Endothelial cell of umbilical vein (primary cell): ENCODE measurements around the gene PRC1. TPM values are rescaled to one million over a fixed set of nuclear protein-coding genes. Genes with fewer than 3 reads are reported as not detected.

Experiments used
- BruUV-seq: library from RNA; stranded (reverse); fragments of 400-500 nt; replicated peaks from 2 replicates; lab custom pipeline; 2021; lab: Mats Ljungman, UMichigan
- CTCF ChIA-PET: fragments of 300-600, 350-600 bp; sonication (Branson Sonifier 250); formaldehyde crosslinking; loops from one replicate; lab custom pipeline; 2021; ENCODE audit warnings: antibody characterized with exemption, inconsistent platforms; lab: Charles Lee
- POLR2A ChIA-PET: fragments of 300-600, 350-600 bp; sonication (Branson Sonifier 250); formaldehyde crosslinking; loops from one replicate; lab custom pipeline; 2021; ENCODE audit warnings: antibody characterized with exemption, inconsistent platforms; lab: Charles Lee
- DNase-seq: peaks from one replicate; pipeline ENCODE4 v3.0.0-alpha.2; 2011; ENCODE audit warnings: low read depth, low spot score
- FAIRE-seq: peaks from 2 replicates; lab custom pipeline; 2011; peaks lifted over from hg19 to GRCh38; lab: Jason Lieb, UNC
- H2AFZ ChIP-seq: 2 replicates; pipeline ENCODE4 v1.6.0; 2012; ENCODE audit warnings: low read depth, low read length, control low read depth, inconsistent platforms
- H3K27ac ChIP-seq: 2 replicates; pipeline ENCODE4 v1.5.1; 2011; ENCODE audit warnings: low read depth, mild to moderate bottlenecking, control low read depth, low read length, moderate library complexity; ENCODE audit not compliant: insufficient read depth
- H3K27me3 ChIP-seq, 2 experiments: 2 replicates each; pipeline versions ENCODE4 v1.6.0 to v1.6.1; 2011; ENCODE audit warnings: low read length in 2 of 2, mixed read lengths in 1 of 2; ENCODE audit not compliant: control insufficient read depth in 2 of 2, insufficient read depth in 2 of 2
- H3K36me3 ChIP-seq, 2 experiments: 2 replicates in 1 of 2; 3 replicates in 1 of 2; pipeline ENCODE4 v1.5.1; 2011; ENCODE audit warnings: low read length in 2 of 2, mild to moderate bottlenecking in 1 of 2, moderate library complexity in 1 of 2; ENCODE audit not compliant: control insufficient read depth in 2 of 2, insufficient read depth in 2 of 2; ENCODE audit errors: extremely low read depth in 1 of 2
- H3K4me1 ChIP-seq: 3 replicates; pipeline ENCODE4 v1.5.1; 2011; ENCODE audit warnings: mild to moderate bottlenecking, low read length; ENCODE audit not compliant: control insufficient read depth, insufficient read depth; ENCODE audit errors: extremely low read depth
- H3K4me2 ChIP-seq: 2 replicates; pipeline ENCODE4 v1.6.1; 2011; ENCODE audit warnings: low read length, control low read depth, mixed read lengths; ENCODE audit not compliant: insufficient read depth
- H3K4me3 ChIP-seq, 3 experiments: fragments of 200-600 bp in 1 of 3; sonication (generic), shearing (Covaris generic) in 1 of 3; replicated peaks in 1 of 3; 2 replicates each; pipeline ENCODE4 v1.5.1; 2011 to 2016; ENCODE audit warnings: control low read depth in 3 of 3, low read length in 3 of 3, mild to moderate bottlenecking in 2 of 3, inconsistent platforms in 1 of 3, low read depth in 1 of 3, moderate library complexity in 1 of 3; ENCODE audit not compliant: insufficient read depth in 1 of 3
- H3K79me2 ChIP-seq: 2 replicates; pipeline ENCODE4 v1.6.0; 2012; ENCODE audit warnings: low read length, inconsistent platforms; ENCODE audit not compliant: control insufficient read depth, insufficient read depth
- H3K9ac ChIP-seq: replicated peaks from 2 replicates; pipeline ENCODE3; 2011; ENCODE audit warnings: low read length, control low read depth; ENCODE audit not compliant: insufficient read depth; ENCODE audit errors: extremely low read depth
- H3K9me1 ChIP-seq: replicated peaks from 3 replicates; pipeline ENCODE4 v1.6.0; 2011; ENCODE audit warnings: mild to moderate bottlenecking, low read length; ENCODE audit not compliant: control insufficient read depth, insufficient read depth; ENCODE audit errors: extremely low read depth
- H3K9me3 ChIP-seq: replicated peaks from 2 replicates; pipeline ENCODE4 v1.5.1; 2012; ENCODE audit warnings: low read length, inconsistent platforms; ENCODE audit not compliant: control insufficient read depth, insufficient read depth
- H4K20me1 ChIP-seq: replicated peaks from 2 replicates; pipeline ENCODE3; 2011; ENCODE audit warnings: mild to moderate bottlenecking, low read length; ENCODE audit not compliant: control insufficient read depth, insufficient read depth; ENCODE audit errors: extremely low read depth
- EZH2 ChIP-seq: IDR thresholded peaks from 2 replicates; pipeline ENCODE4 v1.6.1; 2012; ENCODE audit warnings: borderline replicate concordance, low read depth, mild to moderate bottlenecking, moderate library complexity, low read length, inconsistent platforms; ENCODE audit not compliant: severe bottlenecking
- FOS ChIP-seq: IDR thresholded peaks from 2 replicates; pipeline ENCODE4 v1.6.1; 2011; ENCODE audit warnings: mild to moderate bottlenecking, low read length, moderate library complexity, borderline replicate concordance; ENCODE audit not compliant: insufficient read depth
- GATA2 ChIP-seq: IDR thresholded peaks from 2 replicates; pipeline ENCODE4 v1.7.0; 2011; ENCODE audit warnings: low read depth, mild to moderate bottlenecking, moderate library complexity, mixed read lengths, low read length; ENCODE audit not compliant: insufficient read length, insufficient read depth
- JUN ChIP-seq: IDR thresholded peaks from 2 replicates; pipeline ENCODE4 v1.6.1; 2011; ENCODE audit warnings: borderline replicate concordance, low read depth; ENCODE audit not compliant: insufficient read length, insufficient read depth
- MAX ChIP-seq: IDR thresholded peaks from 2 replicates; pipeline ENCODE4 v1.6.1; 2011; ENCODE audit not compliant: insufficient read depth, insufficient read length
- MYC ChIP-seq: IDR thresholded peaks from one replicate; pipeline ENCODE4 v1.6.1; 2011; ENCODE audit warnings: mild to moderate bottlenecking, low read depth, low read length
- POLR2A ChIP-seq: IDR thresholded peaks from 2 replicates; pipeline ENCODE4 v1.6.1; 2012; ENCODE audit warnings: low read depth, mild to moderate bottlenecking, control low read depth, low read length
- POLR2AphosphoS5 ChIP-seq: IDR thresholded peaks from 2 replicates; pipeline ENCODE4 v1.6.1; 2012; ENCODE audit warnings: low read depth, mild to moderate bottlenecking, control low read depth, low read length, moderate library complexity; ENCODE audit not compliant: insufficient read depth
- dilution Hi-C: fragments of 300-500 bp; cut with MboI; formaldehyde crosslinking; loops from one replicate; pipeline ENCODE4 v1.15.0; 2019; ENCODE audit warnings: low sequenced_read_pairs; ENCODE audit not compliant: extremely low pct_ligation_motif_present
- intact Hi-C: fragments of 100-400 bp; cut with micrococcal nuclease; formaldehyde crosslinking; loops from one replicate; pipeline ENCODE4 v1.10.0; 2022
- polyA plus RNA-seq, 4 experiments: library from polyadenylated mRNA; depleted of rRNA in 3 of 4; stranded (reverse) in 3 of 4; unstranded in 1 of 4; fragments of >200 nt; gene quantifications; 2 replicates each; pipeline versions ENCODE4 v1.2.1 to v1.2.3, GENCODE V29; 2011 to 2012; ENCODE audit warnings: missing spikeins in 1 of 4
- total RNA-seq: library from RNA; stranded (reverse); gene quantifications from 2 replicates; pipeline ENCODE4 v1.2.3, GENCODE V29; 2021
- TF ChIP-seq, protein P1 (sequence below), 2 donors: IDR thresholded peaks; 1 replicate in 1 of 2; 2 replicates in 1 of 2; pipeline ENCODE4 v1.5.1; 2011; ENCODE audit warnings: low read length in 2 of 2, mild to moderate bottlenecking in 2 of 2, moderate library complexity in 2 of 2, control low read depth in 1 of 2, inconsistent platforms in 1 of 2, low read depth in 1 of 2; ENCODE audit not compliant: insufficient read depth in 1 of 2; ENCODE audit errors: extremely low read depth in 1 of 2

PRC1 gene
- total and polyA plus RNA-seq, 2 donors (not counting 3 experiments of a cell fraction or from before 2014, with no cell fraction given) = 171 to 280 TPM

- Histone ChIP-seq H3K4me1 (peaks cover 21% of the 10 kb centered on the region), H3K9me1 (no peaks in the 10 kb centered on the region), H2AFZ (no peak overlapping the region), H3K9me3 (no peaks in the 10 kb centered on the region), H3K27ac (no peak overlapping the region), H3K9ac (no peak overlapping the region), H3K4me3 (no peak overlapping the region), H3K79me2 (peaks cover 17% of the 10 kb centered on the region), H3K36me3 (peaks cover 14 to 35% of the 10 kb centered on the region in 2 experiments), H4K20me1 (no peaks in the 10 kb centered on the region), H3K27me3 (no peaks in the 10 kb centered on the region), H3K4me2 (no peak overlapping the region)
- DNase-seq (no peak), FAIRE-seq (no peak)
- ChIA-PET CTCF (no interaction called here), POLR2A (no interaction called here)
- dilution Hi-C loops = no loop called here
- intact Hi-C loops = no loop called here
- no TSS peak for BruUV-seq
- TF ChIP-seq, protein P1, sequence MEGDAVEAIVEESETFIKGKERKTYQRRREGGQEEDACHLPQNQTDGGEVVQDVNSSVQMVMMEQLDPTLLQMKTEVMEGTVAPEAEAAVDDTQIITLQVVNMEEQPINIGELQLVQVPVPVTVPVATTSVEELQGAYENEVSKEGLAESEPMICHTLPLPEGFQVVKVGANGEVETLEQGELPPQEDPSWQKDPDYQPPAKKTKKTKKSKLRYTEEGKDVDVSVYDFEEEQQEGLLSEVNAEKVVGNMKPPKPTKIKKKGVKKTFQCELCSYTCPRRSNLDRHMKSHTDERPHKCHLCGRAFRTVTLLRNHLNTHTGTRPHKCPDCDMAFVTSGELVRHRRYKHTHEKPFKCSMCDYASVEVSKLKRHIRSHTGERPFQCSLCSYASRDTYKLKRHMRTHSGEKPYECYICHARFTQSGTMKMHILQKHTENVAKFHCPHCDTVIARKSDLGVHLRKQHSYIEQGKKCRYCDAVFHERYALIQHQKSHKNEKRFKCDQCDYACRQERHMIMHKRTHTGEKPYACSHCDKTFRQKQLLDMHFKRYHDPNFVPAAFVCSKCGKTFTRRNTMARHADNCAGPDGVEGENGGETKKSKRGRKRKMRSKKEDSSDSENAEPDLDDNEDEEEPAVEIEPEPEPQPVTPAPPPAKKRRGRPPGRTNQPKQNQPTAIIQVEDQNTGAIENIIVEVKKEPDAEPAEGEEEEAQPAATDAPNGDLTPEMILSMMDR (IDR thresholded peaks at IDR 0.05; ENCODE audit: extremely low read depth in 1 of 2, insufficient read depth in 1 of 2, low read depth in 1 of 2, low read length in 2 of 2) = no peak
- TF ChIP-seq POLR2AphosphoS5 (no peak), JUN (no peak), MAX (no peak), EZH2 (no peak), FOS (no peak), GATA2 (no peak), MYC (no peak), POLR2A (no peak)
Measured at GRCh38 chr15:90938261-90938660, 56.1 kb downstream of the PRC1 start.
